Activated naive CD8-positive, alpha-beta T cell treated with anti-CD3 and anti-CD28 coated beads for 36 hours (primary cell): Measurements from ENCODE around the gene PPP1R11. TPM values are rescaled to one million over a fixed set of nuclear protein-coding genes. Genes with fewer than 3 reads are reported as not detected.
"Not testable (repeated sequence)": the region's sequence is repeated elsewhere in the genome, so short reads cannot be mapped to it uniquely, and the experiment has no call there.

Experiments
- DNase-seq: peaks from one replicate; pipeline ENCODE4 v3.0.0; 2021
- H3K27ac Mint-ChIP-seq: one replicate; pipeline ENCODE4 v1.8.0; 2022; ENCODE audit warnings: mild to moderate bottlenecking, moderate library complexity, mixed read lengths
- H3K27me3 Mint-ChIP-seq: one replicate; pipeline ENCODE4 v1.8.0; 2022; ENCODE audit warnings: mild to moderate bottlenecking, mixed read lengths
- H3K36me3 Mint-ChIP-seq: one replicate; pipeline ENCODE4 v1.8.0; 2021; ENCODE audit warnings: mild to moderate bottlenecking, mixed read lengths
- H3K4me1 Mint-ChIP-seq: one replicate; pipeline ENCODE4 v1.8.0; 2021; ENCODE audit warnings: mixed read lengths
- H3K4me3 Mint-ChIP-seq: one replicate; pipeline ENCODE4 v1.8.0; 2022; ENCODE audit warnings: mild to moderate bottlenecking, moderate library complexity, mixed read lengths
- H3K9me3 Mint-ChIP-seq: one replicate; pipeline ENCODE4 v1.8.0; 2022; ENCODE audit warnings: mixed read lengths
- total RNA-seq, 2 experiments: library from RNA; stranded (reverse); gene quantifications; one replicate each; pipeline ENCODE4 v1.2.3, GENCODE V29; 2021

Gene PPP1R11, protein sequence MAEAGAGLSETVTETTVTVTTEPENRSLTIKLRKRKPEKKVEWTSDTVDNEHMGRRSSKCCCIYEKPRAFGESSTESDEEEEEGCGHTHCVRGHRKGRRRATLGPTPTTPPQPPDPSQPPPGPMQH
- total RNA-seq: 10 to 100 TPM; 37.4 to 39.8 TPM

DNA sequence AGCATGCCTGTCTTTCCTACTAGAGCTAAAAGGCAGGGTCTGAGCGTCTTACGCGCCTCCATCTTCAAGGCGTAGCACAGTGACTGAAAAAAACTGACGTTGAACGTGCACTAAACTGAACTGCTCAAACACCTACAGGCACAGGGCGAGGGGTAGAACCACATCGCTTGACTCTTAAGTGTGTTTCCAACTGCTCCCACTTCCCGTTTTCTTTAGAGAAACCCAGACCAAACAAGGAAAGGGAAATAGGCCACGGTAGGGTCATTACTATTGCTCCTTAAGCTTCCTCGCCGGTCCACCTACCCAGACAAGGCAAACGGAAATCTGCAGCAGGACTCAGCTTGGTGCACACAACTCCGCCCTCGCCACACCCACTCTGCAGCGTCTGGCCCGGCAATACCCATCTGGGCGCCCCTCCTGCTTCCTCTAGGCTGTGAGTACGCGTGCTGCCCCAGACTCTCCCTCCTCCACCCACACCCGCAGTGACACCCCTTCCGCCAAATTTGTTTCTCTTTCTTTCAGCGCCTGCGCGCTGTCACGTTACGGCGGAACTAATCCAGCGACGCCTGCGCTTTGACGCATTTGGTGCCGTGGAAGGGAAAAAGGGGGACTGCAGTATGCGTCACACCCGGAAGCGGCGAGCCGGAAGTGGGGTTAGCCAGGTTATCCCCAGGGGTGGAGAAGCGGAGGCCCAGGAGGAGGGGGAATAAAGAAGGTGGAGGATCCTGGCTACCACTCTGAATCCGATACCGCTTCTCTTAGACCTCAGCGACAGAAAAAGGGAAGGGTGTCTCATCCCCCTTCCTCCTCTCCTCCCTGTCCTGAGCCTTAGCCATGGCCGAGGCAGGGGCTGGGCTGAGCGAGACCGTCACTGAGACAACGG is at the start of gene PPP1R11:
Gene PPP1R11 (plus strand): TSS at position 622 of the 883 bp plus-strand sequence. CDS start 213 bp downstream, at position 835.
- Mint-ChIP-seq H3K4me3 (peak within 1 kb of the TSS; percentile 85), H3K4me1 (peaks cover 43% of the 10 kb centered on the region), H3K36me3 (peaks cover 49% of the 10 kb centered on the region), H3K27ac (peak within 1 kb of the TSS; percentile 93), H3K27me3 (peaks cover 16% of the 10 kb centered on the region), H3K9me3 (peaks cover 4% of the 10 kb centered on the region)
- peak; percentile 98 for DNase-seq

DNA sequence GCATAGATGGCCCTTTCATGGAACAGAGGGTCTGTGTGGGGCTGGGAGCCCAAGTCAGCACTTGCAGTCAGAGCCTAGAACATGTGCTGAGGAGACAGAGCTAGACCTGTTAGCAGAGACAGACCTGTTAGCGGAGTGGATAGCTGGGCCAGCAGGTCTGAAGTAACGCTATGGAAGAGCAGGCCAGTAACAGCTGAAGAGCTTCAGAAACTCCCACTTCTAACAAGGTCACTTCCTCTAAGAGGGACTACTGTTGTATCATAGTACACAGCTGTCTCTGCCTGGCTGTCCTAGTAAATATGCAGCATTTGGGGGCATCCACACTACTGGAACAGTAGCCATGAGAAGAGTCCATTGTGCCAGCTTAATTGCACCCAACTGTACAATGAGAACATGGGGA is 47.2 kb upstream of the PPP1R11 start:
- H3K4me3 Mint-ChIP-seq: no peak overlapping the region
- H3K27me3 Mint-ChIP-seq: no peaks in the 10 kb centered on the region
- no peaks in the 10 kb centered on the region for H3K4me1 Mint-ChIP-seq
- no peak for DNase-seq
- no peak overlapping the region for H3K27ac Mint-ChIP-seq
- peaks cover 5% of the 10 kb centered on the region for H3K36me3 Mint-ChIP-seq
- no peaks in the 10 kb centered on the region for H3K9me3 Mint-ChIP-seq

DNA sequence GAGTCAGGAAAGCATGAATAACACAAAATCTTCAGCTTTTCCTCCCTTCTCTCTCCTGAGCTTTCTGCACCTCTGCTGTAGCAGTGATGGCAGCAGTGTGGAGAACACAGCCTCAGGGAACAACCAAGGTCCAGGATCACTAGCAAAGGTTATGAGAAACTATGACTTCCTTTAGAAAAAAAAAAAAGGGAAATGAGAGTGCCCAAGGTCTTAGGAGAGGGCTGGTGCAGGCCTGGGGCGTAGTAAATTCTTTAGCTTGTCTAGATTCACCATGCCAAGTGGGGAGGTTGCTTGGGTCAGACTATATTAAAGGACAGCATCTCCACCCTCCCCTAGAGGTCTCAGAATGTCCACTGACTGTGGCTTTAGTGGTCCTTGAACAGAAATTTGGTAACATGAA is 46.4 kb upstream of the PPP1R11 start:
- Mint-ChIP-seq H3K9me3 (no peaks in the 10 kb centered on the region), H3K27me3 (no peaks in the 10 kb centered on the region), H3K4me3 (no peak overlapping the region), H3K4me1 (no peaks in the 10 kb centered on the region), H3K27ac (no peak overlapping the region), H3K36me3 (peaks cover 5% of the 10 kb centered on the region)
- no peak for DNase-seq

DNA sequence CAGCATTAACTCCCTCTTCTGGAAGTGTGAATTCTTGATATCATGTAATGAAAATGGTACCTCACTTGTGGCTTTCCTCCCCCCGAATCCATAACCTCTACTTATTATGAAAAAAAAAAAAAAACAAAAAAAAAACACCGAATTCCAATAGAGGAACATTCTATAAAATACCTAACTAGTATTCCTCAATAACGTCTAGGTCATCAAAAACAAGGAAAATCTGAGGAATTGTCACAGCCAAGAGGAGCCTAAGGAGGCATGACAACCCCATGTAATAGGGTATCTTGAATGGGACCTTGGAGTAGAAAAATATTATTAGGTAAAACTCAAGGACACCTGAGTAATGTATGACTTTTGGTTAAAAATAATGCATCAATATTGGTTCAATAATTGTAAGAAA is 44.8 kb upstream of the PPP1R11 start:
- no peaks in the 10 kb centered on the region for H3K9me3 Mint-ChIP-seq
- peaks cover 5% of the 10 kb centered on the region for H3K36me3 Mint-ChIP-seq
- H3K27ac Mint-ChIP-seq: no peak overlapping the region
- H3K27me3 Mint-ChIP-seq: no peaks in the 10 kb centered on the region
- no peak overlapping the region for H3K4me3 Mint-ChIP-seq
- no peak for DNase-seq
- no peaks in the 10 kb centered on the region for H3K4me1 Mint-ChIP-seq

DNA sequence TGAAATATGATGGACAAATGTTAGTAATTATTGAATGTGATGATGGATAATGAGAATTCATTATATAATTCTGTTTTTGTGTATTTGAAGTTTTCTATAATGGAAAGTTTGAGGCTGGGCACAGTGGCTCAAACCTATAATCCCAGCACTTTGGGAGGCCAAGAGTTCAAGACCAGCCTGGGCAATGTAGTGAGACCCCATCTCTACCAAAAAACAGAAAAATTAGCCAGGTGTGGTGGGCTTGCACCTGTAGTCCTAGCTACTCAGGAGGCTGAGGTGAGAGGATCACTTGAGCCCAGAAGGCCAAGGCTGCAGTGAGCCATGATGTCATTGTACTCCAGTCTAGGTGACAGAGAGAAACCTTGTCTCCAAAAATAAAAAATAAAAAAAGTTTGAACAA is 44.3 kb upstream of the PPP1R11 start:
- H3K36me3 Mint-ChIP-seq, H3K27me3 Mint-ChIP-seq, DNase-seq, H3K27ac Mint-ChIP-seq, H3K9me3 Mint-ChIP-seq, H3K4me3 Mint-ChIP-seq, H3K4me1 Mint-ChIP-seq: not testable (repeated sequence)

DNA sequence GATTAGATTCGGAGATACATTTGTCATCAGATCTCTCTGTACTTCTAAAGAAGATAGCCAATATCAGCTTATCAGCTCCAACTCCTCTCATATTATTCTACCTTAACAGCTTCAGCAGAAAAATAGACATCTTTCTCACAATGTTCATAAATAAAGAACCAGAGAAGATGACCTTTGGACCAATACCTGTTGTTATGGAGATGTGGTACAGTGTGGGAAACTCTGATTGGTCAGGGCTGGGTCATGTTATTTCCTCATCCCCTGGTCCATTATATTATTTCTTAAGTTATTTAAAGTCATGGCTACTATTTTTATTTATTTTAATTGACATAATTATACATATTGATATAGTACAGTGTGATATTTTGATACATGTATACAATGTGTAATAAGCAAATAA is 41.8 kb upstream of the PPP1R11 start:
- no peak overlapping the region for H3K27ac Mint-ChIP-seq
- H3K4me3 Mint-ChIP-seq: no peak overlapping the region
- no peaks in the 10 kb centered on the region for H3K9me3 Mint-ChIP-seq
- peaks cover 5% of the 10 kb centered on the region for H3K36me3 Mint-ChIP-seq
- H3K4me1 Mint-ChIP-seq: no peaks in the 10 kb centered on the region
- DNase-seq: no peak
- H3K27me3 Mint-ChIP-seq: no peaks in the 10 kb centered on the region

DNA sequence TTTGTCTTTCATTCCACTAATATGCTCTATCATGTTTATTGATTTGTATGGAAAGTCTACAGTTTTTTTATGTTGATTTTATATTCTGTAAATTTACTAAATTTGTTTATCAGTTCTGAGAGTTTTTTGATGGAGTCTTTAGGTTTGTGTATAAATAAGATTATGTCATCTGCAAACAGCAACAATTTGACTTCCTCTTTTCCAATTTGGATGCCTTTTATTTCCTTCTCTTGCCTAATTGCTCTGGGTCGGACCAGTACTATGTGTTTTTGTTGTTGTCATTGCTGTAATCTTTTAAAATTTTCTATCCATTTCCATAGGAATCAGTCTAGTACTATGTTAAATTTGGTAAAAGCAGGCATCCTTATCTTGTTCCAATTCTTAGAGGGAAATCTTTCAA is 37.4 kb upstream of the PPP1R11 start:
- H3K4me1 Mint-ChIP-seq: no peaks in the 10 kb centered on the region
- no peaks in the 10 kb centered on the region for H3K9me3 Mint-ChIP-seq
- DNase-seq: no peak
- H3K27me3 Mint-ChIP-seq: no peaks in the 10 kb centered on the region
- H3K4me3 Mint-ChIP-seq: no peak overlapping the region
- H3K36me3 Mint-ChIP-seq: no peaks in the 10 kb centered on the region
- H3K27ac Mint-ChIP-seq: no peak overlapping the region

DNA sequence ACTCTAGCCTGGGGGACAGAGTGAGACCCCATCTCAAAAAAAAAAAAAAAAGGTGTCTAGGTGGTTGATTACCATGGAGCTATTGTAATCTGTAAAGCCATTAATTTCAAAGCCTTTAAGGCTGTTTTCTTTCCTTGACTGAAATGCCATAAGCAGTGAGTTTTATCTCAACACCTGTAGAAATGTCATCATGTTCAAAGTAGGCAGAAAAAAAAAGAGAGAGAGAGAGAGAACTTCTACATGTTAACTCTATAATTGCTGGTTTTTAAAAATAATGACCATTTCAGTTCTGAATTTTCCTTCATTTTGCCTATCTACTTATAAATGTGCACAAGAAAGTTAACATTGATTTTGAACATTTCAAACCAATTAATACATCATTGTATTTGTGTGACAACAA is 35.6 kb upstream of the PPP1R11 start:
- no peak overlapping the region for H3K27ac Mint-ChIP-seq
- H3K4me3 Mint-ChIP-seq: no peak overlapping the region
- peaks cover 1% of the 10 kb centered on the region for H3K36me3 Mint-ChIP-seq
- DNase-seq: no peak
- H3K27me3 Mint-ChIP-seq: no peaks in the 10 kb centered on the region
- no peaks in the 10 kb centered on the region for H3K9me3 Mint-ChIP-seq
- no peaks in the 10 kb centered on the region for H3K4me1 Mint-ChIP-seq

DNA sequence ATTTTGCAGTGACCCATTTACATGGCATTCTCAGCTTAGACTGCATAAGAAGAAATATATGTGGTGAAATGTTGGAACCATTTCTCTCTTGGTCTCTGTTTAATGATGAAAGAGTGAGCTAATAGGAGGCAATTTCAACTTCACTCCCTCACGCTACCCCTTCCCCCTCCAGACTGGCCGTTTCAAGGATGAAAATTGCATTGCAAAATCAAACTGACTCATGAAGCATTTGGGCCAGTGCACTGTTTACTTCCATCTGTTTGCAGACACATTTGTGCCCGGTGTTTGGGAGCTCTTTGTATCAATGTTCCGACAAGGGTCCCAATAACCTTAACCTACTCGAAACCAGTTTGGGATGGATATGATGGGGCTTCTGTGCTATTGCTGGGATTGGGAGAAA is 33.6 kb upstream of the PPP1R11 start:
- not testable (repeated sequence) for H3K36me3 Mint-ChIP-seq, H3K4me3 Mint-ChIP-seq, DNase-seq, H3K4me1 Mint-ChIP-seq, H3K9me3 Mint-ChIP-seq, H3K27ac Mint-ChIP-seq, H3K27me3 Mint-ChIP-seq

DNA sequence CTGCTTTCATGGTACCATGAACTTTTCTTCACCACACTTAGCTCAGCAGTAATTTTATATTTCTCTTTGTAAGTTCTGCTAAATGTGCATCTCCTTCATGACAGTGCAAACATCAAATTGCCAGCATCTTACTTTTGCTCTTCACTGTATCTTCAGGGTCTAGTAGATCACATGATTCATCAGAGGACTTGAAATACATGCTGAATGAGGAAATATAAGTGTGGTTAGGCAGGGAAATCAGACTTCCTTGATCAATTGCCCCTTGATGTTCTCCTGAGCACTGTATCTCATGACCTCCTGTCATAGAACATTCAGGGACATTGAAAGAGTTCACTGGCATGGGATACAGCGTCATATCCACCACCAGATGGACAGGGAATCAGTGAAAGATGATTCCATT is 31.2 kb upstream of the PPP1R11 start:
- no peak overlapping the region for H3K27ac Mint-ChIP-seq
- H3K27me3 Mint-ChIP-seq: no peaks in the 10 kb centered on the region
- DNase-seq: no peak
- no peaks in the 10 kb centered on the region for H3K9me3 Mint-ChIP-seq
- H3K36me3 Mint-ChIP-seq: peaks cover 4% of the 10 kb centered on the region
- H3K4me3 Mint-ChIP-seq: no peak overlapping the region
- no peaks in the 10 kb centered on the region for H3K4me1 Mint-ChIP-seq

DNA sequence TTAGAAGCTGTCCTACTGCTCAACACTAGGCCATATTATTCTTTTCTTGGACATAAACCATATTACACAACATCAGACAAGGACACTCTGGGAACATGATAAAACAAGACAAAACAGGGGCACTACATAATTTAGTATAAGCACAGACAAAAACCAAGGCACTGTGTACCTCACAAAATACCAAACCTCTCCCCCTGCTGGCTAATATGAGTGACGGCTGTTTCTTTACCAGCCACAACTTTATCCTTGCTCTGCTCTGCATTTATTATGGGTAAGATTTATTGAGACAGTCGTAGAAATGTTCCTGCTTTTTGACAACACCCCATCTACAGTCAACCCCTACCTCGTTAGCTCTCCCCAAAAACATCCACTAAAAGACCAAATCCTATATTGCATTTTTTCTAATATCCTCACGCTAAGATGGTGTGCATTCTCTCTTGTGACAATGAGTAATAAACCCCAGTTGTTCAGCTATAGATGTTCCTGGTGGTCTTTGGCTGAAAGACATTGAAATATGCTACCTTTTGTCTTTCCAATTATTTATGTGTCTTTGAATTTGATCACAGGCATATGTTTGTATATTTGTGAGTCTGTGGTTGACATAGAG is 29.7 kb upstream of the PPP1R11 start:
- Mint-ChIP-seq H3K27ac (no peak overlapping the region), H3K27me3 (no peaks in the 10 kb centered on the region), H3K4me3 (no peak overlapping the region), H3K36me3 (peaks cover 4% of the 10 kb centered on the region), H3K9me3 (no peaks in the 10 kb centered on the region), H3K4me1 (peaks cover under 1% of the 10 kb centered on the region)
- DNase-seq: no peak

DNA sequence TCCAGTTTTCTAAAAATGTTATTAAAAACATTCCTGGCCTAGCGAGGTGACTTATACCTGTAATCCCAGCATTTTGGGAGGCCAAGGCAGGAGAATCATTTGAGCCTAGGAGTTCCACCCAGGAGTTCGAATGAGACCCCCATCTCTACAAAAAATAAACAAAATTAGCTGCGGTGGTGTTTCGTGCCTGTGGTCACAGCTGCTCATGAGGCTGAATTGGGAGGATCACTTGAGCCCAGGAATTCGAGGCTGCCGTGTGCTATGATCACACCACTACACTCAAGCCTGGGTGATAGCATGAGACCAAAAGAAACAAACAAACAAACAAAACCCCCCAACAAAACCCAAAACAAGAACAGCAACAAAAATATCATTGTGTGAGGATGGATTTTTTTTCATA is 25.8 kb upstream of the PPP1R11 start:
- Mint-ChIP-seq H3K27me3 (no peaks in the 10 kb centered on the region), H3K36me3 (peaks cover 6% of the 10 kb centered on the region), H3K4me3 (no peak overlapping the region), H3K4me1 (peaks cover 19% of the 10 kb centered on the region), H3K9me3 (no peaks in the 10 kb centered on the region), H3K27ac (no peak overlapping the region)
- no peak for DNase-seq

DNA sequence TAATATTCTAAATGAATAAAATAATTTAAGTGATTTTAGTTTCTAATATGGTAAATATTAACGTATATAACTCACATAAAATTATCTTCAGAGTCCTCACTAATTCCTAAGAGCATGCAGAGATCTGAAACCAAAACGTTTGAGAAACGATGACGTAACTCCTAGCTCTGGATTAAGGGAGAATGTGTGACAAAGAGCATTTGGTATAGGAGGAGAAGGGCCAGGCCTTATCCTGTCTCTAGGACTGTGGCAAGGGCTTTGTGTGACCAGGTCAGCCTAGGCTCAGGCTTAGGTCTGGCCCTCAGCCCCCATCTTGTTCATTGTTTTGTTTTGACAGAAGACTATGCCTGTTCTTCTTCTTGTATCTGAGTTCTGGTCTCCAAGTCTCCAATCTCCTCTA is 25.2 kb upstream of the PPP1R11 start:
- H3K9me3 Mint-ChIP-seq: no peaks in the 10 kb centered on the region
- peaks cover 6% of the 10 kb centered on the region for H3K36me3 Mint-ChIP-seq
- H3K27ac Mint-ChIP-seq: no peak overlapping the region
- no peaks in the 10 kb centered on the region for H3K27me3 Mint-ChIP-seq
- H3K4me3 Mint-ChIP-seq: no peak overlapping the region
- no peak for DNase-seq
- peaks cover 19% of the 10 kb centered on the region for H3K4me1 Mint-ChIP-seq

DNA sequence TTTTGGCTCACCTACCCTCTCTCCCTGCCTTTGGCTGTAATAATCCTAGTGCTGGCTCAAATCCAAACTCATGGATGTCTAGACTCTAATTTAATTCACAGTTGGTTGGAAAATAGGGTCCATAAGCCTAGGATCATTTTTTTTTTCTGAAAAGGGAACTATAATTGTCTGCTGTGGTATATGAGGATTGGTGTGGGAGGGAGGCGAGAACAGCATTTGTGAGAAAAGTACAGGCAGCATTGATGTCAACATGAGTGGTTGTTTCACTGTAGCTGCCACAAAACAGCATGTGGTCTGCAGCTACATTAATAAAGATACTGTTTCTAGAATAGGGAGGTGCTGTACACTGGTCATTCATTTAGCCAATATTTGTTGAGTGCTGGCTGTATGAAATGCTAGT is 24.5 kb upstream of the PPP1R11 start:
- peaks cover 22% of the 10 kb centered on the region for H3K4me1 Mint-ChIP-seq
- no peak overlapping the region for H3K4me3 Mint-ChIP-seq
- no peak overlapping the region for H3K27ac Mint-ChIP-seq
- no peak for DNase-seq
- H3K36me3 Mint-ChIP-seq: peaks cover 7% of the 10 kb centered on the region
- H3K9me3 Mint-ChIP-seq: no peaks in the 10 kb centered on the region
- H3K27me3 Mint-ChIP-seq: no peaks in the 10 kb centered on the region

DNA sequence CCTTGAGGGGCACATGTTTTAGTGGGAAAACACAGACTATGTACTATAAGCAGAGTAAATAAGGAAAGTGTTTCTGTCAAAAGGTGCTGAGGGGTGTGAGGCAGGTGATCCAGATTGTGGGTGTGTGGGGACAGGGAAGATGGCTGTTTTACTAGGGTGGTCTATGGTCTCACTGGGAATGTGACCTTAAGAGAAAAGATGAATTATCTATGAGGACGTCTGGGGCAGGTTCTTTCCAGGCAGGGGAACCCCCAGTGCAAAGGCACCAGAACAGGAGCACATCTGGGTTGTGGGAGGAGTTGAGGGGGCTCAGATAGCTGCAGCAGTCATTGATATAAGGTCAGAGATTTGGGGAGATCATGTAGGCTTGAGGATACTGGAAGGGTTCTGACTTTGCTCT is 24.1 kb upstream of the PPP1R11 start:
- Mint-ChIP-seq H3K27me3 (no peaks in the 10 kb centered on the region), H3K36me3 (peaks cover 7% of the 10 kb centered on the region), H3K27ac (no peak overlapping the region), H3K9me3 (no peaks in the 10 kb centered on the region), H3K4me1 (peaks cover 22% of the 10 kb centered on the region), H3K4me3 (no peak overlapping the region)
- no peak for DNase-seq

DNA sequence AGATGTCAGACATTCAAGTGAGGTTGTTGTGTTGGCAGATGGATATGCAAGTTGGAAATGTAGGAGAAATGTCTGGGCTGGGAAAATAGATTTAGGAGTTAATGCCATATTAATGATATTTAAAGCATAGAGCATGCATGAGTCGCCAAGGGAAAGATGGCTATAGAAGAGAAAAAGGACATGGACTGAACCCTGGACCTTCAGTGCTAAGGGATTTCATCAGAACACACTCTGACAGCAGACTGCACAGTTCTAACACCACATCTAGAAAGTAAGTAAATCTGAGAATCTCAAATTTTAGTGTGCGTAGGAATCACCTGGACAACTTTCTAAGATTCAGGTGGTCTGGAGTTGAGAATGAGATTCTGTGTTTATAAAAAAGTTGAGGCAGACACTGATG is 23.3 kb upstream of the PPP1R11 start:
- peaks cover 22% of the 10 kb centered on the region for H3K4me1 Mint-ChIP-seq
- H3K4me3 Mint-ChIP-seq: no peak overlapping the region
- H3K27me3 Mint-ChIP-seq: no peaks in the 10 kb centered on the region
- peaks cover 5% of the 10 kb centered on the region for H3K36me3 Mint-ChIP-seq
- no peaks in the 10 kb centered on the region for H3K9me3 Mint-ChIP-seq
- DNase-seq: no peak
- H3K27ac Mint-ChIP-seq: no peak overlapping the region
